Fibroblast of lung (primary cell): ENCODE data around the gene NEURL1. TPM values are rescaled to one million over a fixed set of nuclear protein-coding genes. Genes with fewer than 3 reads are reported as not detected.

Source experiments
- DNase-seq, 2 donors: peaks; one replicate each; pipeline versions ENCODE4 v3.0.0 to v3.0.0-alpha.2; 2010; ENCODE audit warnings: low read depth in 2 of 2
- H2AFZ ChIP-seq: 2 replicates; pipeline ENCODE4 v1.5.1; 2012; ENCODE audit warnings: low read length, control low read depth, inconsistent platforms
- H3K27ac ChIP-seq: 2 replicates; pipeline ENCODE4 v1.5.1; 2011; ENCODE audit warnings: low read length, control low read depth; ENCODE audit not compliant: insufficient read depth
- H3K27me3 ChIP-seq: 2 replicates; pipeline ENCODE4 v1.5.1; 2011; ENCODE audit warnings: mild to moderate bottlenecking, low read length; ENCODE audit not compliant: control insufficient read depth, insufficient read depth
- H3K36me3 ChIP-seq: 2 replicates; pipeline ENCODE4 v1.5.1; 2011; ENCODE audit warnings: low read length; ENCODE audit not compliant: control insufficient read depth, insufficient read depth
- H3K4me1 ChIP-seq: 2 replicates; pipeline ENCODE4 v1.5.1; 2011; ENCODE audit warnings: low read length; ENCODE audit not compliant: control insufficient read depth, insufficient read depth; ENCODE audit errors: extremely low read depth
- H3K4me2 ChIP-seq: 2 replicates; pipeline ENCODE4 v1.5.1; 2011; ENCODE audit warnings: low read length, control low read depth; ENCODE audit not compliant: insufficient read depth; ENCODE audit errors: extremely low read depth
- H3K4me3 ChIP-seq, 4 experiments: fragments of 200-600 bp in 1 of 4; sonication (generic) in 1 of 4; replicated peaks in 1 of 4; 2 replicates each; pipeline ENCODE4 v1.5.1; 2011 to 2016; ENCODE audit warnings: low read length in 4 of 4, low read depth in 3 of 4, mild to moderate bottlenecking in 3 of 4, control low read depth in 2 of 4, inconsistent platforms in 1 of 4, mixed read lengths in 1 of 4; ENCODE audit not compliant: insufficient read depth in 1 of 4; ENCODE audit errors: control extremely low read depth in 1 of 4
- H3K79me2 ChIP-seq: 2 replicates; pipeline ENCODE4 v1.5.1; 2012; ENCODE audit warnings: mild to moderate bottlenecking, low read length, inconsistent platforms; ENCODE audit not compliant: control insufficient read depth, insufficient read depth
- H3K9ac ChIP-seq: 2 replicates; pipeline ENCODE4 v1.5.1; 2011; ENCODE audit warnings: mild to moderate bottlenecking, low read length, control low read depth; ENCODE audit not compliant: insufficient read depth
- H3K9me3 ChIP-seq: 2 replicates; pipeline ENCODE4 v1.5.1; 2012; ENCODE audit warnings: low read depth, low read length; ENCODE audit not compliant: control insufficient read depth, insufficient read depth
- H4K20me1 ChIP-seq: 2 replicates; pipeline ENCODE4 v1.5.1; 2011; ENCODE audit warnings: low read length; ENCODE audit not compliant: control insufficient read depth, insufficient read depth; ENCODE audit errors: extremely low read depth
- EZH2 ChIP-seq: IDR thresholded peaks from 2 replicates; pipeline ENCODE4 v1.5.1; 2012; ENCODE audit warnings: low read length, control low read depth, mild to moderate bottlenecking; ENCODE audit errors: missing control alignments
- polyA plus RNA-seq, 2 donors: library from polyadenylated mRNA; depleted of rRNA in 1 of 2; stranded (reverse) in 1 of 2; unstranded in 1 of 2; fragments of >200 nt; gene quantifications; 2 replicates each; pipeline ENCODE4 v1.2.1, GENCODE V29; 2011 to 2012; ENCODE audit warnings: missing spikeins in 1 of 2
- total RNA-seq: library from RNA; depleted of rRNA; stranded (reverse); fragments of >200 nt; gene quantifications from 2 replicates; pipeline ENCODE4 v1.2.1, GENCODE V29; 2014
- TF ChIP-seq, protein P1 (sequence below), 2 donors: IDR thresholded peaks in 1 of 2; conservative IDR thresholded peaks in 1 of 2; 1 replicate in 1 of 2; 2 replicates in 1 of 2; pipeline ENCODE4 v1.5.1; 2011 to 2012; ENCODE audit warnings: low read length in 2 of 2, control low read depth in 1 of 2, inconsistent platforms in 1 of 2, low read depth in 1 of 2, mild to moderate bottlenecking in 1 of 2

The NEURL1 gene
- total and polyA plus RNA-seq, 2 donors (not counting 1 experiment from before 2014, with no cell fraction given), result 0.12 TPM; not detected in 1

DNA sequence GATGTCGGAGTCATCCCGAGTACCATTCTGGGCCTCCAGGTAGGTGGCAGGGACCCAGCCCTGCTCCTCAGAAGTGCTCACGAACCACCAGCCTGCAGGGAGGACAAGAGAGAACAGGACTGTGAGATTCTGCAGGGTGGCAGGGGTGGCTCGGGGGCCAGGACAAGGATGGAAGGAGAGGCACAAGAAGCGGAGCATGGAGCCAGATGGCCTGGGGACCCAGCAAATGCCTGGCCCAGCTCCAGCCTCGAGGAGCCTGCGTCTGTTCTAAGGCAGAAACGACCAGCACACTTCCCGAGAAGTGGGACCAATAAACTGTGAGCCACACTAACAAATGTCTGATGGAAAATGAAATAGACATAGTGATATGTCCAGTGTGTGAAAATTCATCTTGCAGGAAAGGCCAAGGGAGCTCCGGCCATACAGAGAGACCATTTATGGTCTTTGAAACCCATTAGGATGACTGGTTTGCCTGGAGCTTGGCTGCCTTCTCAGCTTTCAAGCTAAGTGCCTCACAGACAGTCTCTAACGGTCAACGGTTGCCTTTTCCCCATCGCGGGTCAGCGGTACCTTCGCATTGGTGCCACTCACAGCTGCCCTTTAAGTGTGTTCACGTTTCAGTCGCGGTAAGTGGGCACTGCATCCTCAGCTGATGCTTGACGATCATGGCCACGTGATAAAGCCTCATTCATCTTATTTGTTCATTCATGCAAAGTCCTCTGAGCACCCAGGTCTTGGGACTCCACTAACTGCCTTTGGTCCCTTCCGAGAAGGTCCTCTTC is 133.8 kb downstream of the NEURL1 start:
- H2AFZ ChIP-seq, result no peak overlapping the region
- H3K4me2 ChIP-seq, result no peak overlapping the region
- TF ChIP-seq EZH2, result no peak
- TF ChIP-seq, protein P1, sequence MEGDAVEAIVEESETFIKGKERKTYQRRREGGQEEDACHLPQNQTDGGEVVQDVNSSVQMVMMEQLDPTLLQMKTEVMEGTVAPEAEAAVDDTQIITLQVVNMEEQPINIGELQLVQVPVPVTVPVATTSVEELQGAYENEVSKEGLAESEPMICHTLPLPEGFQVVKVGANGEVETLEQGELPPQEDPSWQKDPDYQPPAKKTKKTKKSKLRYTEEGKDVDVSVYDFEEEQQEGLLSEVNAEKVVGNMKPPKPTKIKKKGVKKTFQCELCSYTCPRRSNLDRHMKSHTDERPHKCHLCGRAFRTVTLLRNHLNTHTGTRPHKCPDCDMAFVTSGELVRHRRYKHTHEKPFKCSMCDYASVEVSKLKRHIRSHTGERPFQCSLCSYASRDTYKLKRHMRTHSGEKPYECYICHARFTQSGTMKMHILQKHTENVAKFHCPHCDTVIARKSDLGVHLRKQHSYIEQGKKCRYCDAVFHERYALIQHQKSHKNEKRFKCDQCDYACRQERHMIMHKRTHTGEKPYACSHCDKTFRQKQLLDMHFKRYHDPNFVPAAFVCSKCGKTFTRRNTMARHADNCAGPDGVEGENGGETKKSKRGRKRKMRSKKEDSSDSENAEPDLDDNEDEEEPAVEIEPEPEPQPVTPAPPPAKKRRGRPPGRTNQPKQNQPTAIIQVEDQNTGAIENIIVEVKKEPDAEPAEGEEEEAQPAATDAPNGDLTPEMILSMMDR (conservative IDR thresholded peaks at IDR 0.05 in 1 of 2, IDR thresholded peaks at IDR 0.05 in 1 of 2; ENCODE audit: low read depth in 1 of 2, low read length in 2 of 2), result no peak
- no peaks in the 10 kb centered on the region for H3K79me2 ChIP-seq
- H3K9me3 ChIP-seq, result no peaks in the 10 kb centered on the region
- no peak overlapping the region for H3K4me3 ChIP-seq
- no peak for DNase-seq
- H3K27ac ChIP-seq, result no peak overlapping the region
- no peaks in the 10 kb centered on the region for H4K20me1 ChIP-seq
- no peak overlapping the region for H3K9ac ChIP-seq
- peaks cover 40% of the 10 kb centered on the region for H3K36me3 ChIP-seq
- no peaks in the 10 kb centered on the region for H3K27me3 ChIP-seq
- H3K4me1 ChIP-seq, result peaks cover 2% of the 10 kb centered on the region

- no peaks in the 10 kb centered on the region for H3K9me3 ChIP-seq
- no peaks in the 10 kb centered on the region for H3K27me3 ChIP-seq
- DNase-seq, result no peak
- peaks cover 2% of the 10 kb centered on the region for H3K4me1 ChIP-seq
- no peaks in the 10 kb centered on the region for H4K20me1 ChIP-seq
- no peak for TF ChIP-seq EZH2
- TF ChIP-seq, protein P1 (conservative IDR thresholded peaks at IDR 0.05 in 1 of 2, IDR thresholded peaks at IDR 0.05 in 1 of 2; ENCODE audit: low read depth in 1 of 2, low read length in 2 of 2), result no peak
- no peak overlapping the region for H2AFZ ChIP-seq
- H3K36me3 ChIP-seq, result peaks cover 34% of the 10 kb centered on the region
- no peak overlapping the region for H3K9ac ChIP-seq
- H3K4me3 ChIP-seq, result no peak overlapping the region
- H3K4me2 ChIP-seq, result no peak overlapping the region
- H3K27ac ChIP-seq, result no peak overlapping the region
- no peaks in the 10 kb centered on the region for H3K79me2 ChIP-seq
Measured at GRCh38 chr10:103627893-103628292, 134.4 kb downstream of the NEURL1 start.

DNA sequence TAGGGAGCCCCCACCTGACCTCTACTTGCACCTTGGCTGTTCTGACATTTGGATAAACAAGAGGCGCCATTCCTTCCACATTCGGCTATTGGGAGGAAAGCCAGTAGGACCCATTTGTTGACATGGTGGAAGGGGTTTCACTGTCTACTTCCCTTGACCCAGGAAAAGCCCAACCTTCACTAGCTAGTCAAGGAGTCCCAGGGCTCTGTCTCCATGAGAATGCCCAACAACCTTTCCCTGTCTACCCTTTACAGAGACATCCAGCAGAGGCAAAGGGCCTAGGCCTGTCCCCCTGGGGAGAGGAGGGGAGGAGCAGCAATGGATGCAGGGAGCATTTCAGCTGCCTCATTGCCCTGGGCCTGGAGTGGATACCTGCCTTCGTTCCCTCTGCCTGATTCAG is 136.1 kb downstream of the NEURL1 start:
- H3K36me3 ChIP-seq, result peaks cover 30% of the 10 kb centered on the region

More for the DNA sequence above, 136.1 kb downstream of the NEURL1 start:
- Histone ChIP-seq H3K4me1 (peaks cover 2% of the 10 kb centered on the region), H3K4me2 (no peak overlapping the region), H3K9me3 (no peaks in the 10 kb centered on the region), H4K20me1 (no peaks in the 10 kb centered on the region), H2AFZ (no peak overlapping the region), H3K27me3 (no peaks in the 10 kb centered on the region), H3K4me3 (no peak overlapping the region), H3K79me2 (peaks cover 1% of the 10 kb centered on the region), H3K27ac (no peak overlapping the region), H3K9ac (no peak overlapping the region)
- DNase-seq, result no peak
- TF ChIP-seq, protein P1 (conservative IDR thresholded peaks at IDR 0.05 in 1 of 2, IDR thresholded peaks at IDR 0.05 in 1 of 2; ENCODE audit: low read depth in 1 of 2, low read length in 2 of 2), result no peak
- TF ChIP-seq EZH2, result no peak
